GM21423 (cell line): ENCODE results near the gene ORAI1.

ENCODE experiments used
- ATAC-seq: cut with Tn5 transposase; IDR thresholded peaks from one replicate; pipeline ENCODE4 v1.9.1; 2021; ENCODE audit warnings: mild to moderate bottlenecking, moderate library complexity; ENCODE audit not compliant: unreplicated experiment

Gene ORAI1

DNA sequence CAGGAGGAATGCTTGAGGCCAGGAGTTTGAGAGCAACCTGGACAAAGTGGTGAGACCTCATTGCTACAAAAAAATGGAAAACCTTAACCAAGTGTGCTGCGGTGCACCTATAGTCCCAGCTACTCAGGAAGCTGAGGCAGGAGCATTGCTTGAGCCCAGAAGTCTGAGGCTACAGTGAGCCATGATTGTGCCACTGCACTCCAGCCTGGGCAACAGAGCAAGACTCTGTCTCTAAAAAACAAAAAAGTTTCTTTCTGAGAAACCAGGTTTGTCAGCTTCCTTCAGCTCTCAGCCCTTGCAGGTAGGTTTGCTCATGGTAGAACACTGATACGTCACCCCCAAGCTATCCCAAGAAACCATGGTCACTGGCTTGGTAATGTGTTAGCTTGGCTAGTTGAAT is 63.1 kb downstream of the ORAI1 start:
- no peak for ATAC-seq
